Measurements from ENCODE around the gene CHRNA7.

The CHRNA7 gene

DNA sequence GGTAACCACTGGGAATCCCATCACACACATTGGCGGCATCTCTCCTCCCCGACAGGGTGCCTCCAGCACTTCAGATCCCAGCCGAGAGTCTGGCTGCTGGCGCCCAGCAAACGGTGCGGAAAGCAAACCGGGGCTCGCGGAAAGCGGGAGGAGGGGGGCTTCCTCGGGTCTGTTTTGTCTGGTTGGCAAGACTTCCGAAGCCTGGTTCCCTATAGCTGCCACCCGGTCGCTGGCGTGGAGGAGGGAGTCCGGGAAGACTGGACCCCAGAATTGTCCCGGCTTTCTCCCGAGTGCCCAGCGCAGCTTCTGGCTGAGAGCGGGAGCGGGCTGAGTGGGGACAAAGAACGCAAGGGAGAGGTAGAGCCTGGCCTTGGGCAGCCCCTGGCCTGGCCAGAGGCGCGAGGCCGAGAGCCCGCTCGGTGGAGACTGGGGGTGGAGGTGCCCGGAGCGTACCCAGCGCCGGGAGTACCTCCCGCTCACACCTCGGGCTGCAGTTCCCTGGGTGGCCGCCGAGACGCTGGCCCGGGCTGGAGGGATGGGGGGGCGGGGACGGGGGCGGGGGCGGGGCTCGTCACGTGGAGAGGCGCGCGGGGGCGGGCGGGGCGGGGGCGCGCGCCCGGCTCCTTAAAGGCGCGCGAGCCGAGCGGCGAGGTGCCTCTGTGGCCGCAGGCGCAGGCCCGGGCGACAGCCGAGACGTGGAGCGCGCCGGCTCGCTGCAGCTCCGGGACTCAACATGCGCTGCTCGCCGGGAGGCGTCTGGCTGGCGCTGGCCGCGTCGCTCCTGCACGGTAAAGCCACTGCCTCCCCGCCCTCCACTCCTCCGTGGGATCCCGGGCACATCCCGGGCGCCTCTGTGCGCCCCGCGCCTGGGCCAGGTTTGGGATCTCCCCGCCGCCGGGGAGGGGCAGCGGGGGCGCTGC, at the start of gene CHRNA7:
Gene CHRNA7, plus strand, starts transcription at position 654 of the 920 bp plus-strand sequence. Its CDS starts 80 bp downstream, at position 734.
- peak; percentile 41 for DNase-seq

DNA sequence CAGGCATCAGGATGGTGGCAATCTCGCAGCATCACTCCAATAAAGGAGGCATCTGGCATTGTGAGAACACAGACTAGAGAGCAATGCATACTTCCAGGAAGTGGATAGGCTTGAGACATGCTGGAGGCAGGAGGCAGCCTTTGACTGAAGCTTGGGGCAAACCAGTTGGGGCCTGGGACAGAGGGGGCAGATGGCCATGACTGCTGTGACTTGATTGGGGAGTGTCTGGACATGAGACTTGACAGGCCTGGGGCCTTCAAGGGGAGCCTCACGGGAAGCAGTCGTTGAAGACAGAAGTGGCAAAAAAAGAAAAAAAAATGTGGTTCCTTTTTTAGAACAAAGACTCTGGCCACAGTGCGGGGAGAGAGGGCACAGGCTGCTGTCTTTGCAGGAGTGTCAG, 44.7 kb upstream of the CHRNA7 start:
- no peak for DNase-seq

DNA sequence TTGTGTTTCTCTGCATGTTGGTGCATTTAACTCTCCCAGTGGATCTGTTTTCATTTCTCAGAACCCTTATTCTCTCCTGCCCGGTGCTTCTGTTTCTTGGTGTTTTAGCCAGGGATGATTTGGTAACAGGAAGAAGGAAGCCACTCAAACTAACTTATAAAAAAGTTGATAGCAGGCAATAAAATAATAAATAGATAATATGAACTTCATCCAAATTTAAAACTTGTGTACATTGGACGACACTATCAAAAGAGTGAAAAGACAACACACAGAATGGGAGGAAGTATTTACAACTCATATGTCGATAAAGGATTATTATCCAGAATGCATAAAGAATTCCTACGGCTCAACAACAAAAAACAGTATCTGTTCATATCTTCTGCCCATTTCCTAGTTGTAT, 37.3 kb upstream of the CHRNA7 start:
- DNase-seq, result no peak

DNA sequence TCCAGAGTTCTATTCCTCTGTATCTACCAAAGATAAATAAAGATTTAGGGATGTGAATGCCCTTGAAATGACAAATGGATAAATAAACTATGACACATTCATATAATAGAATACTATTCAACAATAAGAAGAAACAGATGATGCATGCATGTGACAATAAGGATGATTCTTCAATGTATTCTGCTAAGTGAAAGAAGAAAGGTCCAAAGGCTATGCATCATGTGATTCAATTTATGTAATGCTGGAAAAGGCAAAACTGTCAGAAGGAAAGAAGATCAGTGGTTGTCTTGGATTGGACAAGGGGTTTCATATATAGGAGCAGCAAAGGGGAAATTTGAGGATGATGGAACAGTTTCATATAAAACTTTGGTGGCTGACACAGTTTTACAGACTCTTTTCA, 32.6 kb upstream of the CHRNA7 start:
- DNase-seq, result no peak

DNA sequence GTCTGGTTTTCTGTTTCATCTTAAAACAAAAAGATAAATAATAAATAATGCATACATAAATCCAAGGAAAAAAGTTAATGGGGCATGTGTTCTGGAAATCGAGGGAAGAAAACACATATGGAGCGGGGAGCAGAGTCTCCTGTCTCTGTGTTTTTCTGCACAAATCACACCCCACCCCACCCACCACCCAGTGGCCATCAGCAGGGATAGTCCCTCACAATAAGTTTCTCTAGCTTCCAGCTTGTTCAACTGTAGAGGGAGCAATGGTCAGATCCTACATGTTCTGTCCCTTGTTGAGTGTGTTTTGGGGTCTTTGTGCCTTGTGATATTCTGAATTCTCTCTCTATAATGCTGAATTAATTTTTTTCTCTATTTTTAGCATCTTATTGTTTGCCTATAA, 26.8 kb upstream of the CHRNA7 start:
- DNase-seq, result no peak

DNA sequence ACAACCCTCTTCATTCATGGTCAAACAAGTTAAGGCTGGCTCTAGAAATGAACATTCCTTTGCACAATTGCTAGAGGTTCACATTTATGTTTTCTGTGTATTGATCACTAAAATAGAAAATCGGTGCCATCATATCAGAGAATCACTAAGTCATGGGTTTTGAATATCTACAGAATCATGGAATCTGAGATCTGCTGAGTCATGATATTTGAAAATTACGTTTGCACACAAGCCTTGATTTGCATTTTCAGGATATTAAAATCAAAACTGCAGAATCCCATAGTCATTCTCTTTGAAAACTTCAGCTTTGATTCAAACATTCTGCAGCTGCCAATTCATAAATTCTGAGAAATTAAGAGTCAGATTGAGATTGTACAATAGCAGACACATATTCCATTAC, 26.1 kb upstream of the CHRNA7 start:
- no peak for DNase-seq

DNA sequence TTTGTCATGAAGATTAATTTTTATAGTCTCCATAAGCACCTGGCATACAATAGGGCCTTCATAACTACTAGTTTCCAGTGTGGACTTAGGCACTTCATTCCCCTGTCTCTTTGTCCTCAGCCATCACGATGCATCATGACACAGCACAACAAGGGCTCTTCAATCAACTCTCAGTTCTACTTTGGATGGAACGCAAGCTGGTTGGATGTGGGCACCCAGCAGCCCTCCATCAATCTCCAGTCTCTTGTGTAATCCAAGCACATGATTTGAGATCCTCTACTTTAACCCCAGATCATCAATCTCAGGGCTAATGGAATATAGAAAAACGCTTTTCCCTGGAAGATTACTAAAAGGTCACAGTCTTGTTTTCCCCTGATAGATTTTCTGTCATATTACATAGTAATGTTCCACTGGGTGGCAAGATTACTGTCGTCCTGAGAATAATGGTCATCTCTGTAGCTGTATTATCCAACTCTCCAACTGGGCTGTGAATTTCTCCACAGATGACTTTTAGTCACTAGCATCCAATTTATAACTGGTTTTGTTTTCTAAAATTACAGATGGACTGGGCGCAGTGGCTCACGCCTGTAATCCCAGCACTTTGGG, 22.9 kb upstream of the CHRNA7 start:
- DNase-seq, result no peak

DNA sequence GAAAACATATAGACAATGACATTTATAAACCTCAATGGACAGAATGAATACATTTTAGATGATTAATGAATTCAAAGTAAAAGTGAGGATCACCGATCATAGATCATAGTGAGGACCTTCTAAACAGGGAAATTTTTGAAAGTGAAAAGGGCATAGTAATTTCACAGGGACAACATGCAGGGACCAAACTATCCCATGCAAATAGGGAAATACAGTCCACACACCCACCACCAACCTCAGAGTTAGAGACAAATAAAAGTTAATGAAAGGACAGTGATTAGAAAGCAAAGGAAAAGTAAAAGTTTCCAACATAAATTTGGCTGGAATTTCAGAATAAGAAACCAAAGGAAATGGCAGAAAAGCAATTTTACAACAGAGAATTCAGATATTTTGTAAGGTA, 15.4 kb upstream of the CHRNA7 start:
- DNase-seq, result no peak

DNA sequence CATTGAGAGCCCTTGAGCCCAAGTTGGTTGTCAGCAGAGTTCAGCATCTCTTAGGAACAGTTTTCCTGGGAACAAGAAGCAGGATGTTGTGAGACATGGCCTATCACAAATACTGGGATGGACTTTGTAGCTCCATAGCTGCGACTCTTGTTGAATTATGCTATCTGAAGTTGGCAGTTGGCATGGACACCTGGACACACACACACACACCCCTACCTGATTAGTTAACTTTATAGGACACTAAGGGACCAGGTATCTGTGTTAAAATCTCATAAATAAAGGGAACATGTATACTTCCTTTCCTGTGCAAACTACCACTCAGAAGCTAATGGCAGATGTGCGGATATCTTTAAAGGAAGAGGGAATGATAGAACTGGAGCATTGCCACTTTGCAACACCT, 10.2 kb upstream of the CHRNA7 start:
- no peak for DNase-seq

DNA sequence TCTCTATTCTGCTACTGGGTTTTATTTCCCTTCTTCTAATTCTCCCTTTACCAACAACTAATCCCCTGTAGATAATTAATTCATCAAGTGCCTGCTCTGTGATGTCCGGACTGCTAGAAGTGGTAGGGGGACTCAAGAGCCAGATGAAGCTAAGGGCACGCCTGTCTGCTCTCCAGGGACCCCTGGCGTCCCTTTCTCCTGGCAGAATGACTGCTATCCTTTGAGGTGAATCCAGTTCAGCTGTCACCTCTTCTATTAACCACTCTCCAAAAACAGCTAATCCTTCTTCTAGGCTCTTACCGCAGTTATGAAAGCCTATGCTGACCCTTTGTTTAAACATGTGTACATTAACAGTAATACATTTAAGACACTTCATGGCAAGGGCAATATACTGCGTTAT, 1.4 kb upstream of the CHRNA7 start:
- no peak for DNase-seq

DNA sequence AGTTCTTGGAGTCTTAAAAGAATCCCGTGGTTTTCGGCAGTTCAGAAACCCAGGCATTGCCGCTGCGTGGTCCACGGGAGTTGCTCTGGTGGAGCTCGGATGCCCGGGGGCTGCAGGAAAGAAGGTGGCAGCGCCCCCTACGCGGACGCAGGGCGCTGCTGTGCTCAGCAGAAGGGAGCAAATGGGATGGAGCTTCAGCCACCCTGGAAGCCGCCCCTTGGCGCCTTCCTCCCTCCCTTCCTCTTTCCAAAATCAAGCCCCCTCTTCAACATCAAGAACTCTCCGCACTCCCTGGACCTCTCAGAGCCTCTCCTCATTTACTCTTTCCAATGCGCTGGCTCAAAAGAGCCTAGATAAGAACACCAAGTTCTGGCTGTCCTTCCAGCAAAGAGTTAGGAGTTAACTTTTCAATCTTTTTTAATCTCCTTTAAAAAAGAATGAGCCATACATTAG, 880 bp upstream of the CHRNA7 start:
- DNase-seq, result peak; percentile 26

DNA sequence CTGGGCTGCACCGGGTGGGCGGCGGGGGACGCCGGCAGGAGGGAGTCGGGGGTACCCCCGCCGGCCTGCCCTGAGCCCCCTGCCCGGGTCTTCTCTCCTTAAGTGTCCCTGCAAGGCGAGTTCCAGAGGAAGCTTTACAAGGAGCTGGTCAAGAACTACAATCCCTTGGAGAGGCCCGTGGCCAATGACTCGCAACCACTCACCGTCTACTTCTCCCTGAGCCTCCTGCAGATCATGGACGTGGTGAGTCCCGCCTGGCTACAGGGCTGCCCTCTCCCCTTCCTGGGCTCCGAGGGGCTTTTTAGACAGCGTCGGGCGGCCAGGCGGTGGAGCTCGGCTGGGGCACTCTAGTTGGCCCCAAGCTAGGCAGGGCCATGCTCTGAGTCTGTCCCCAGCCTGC, 480 bp downstream of the CHRNA7 start:
- no peak for DNase-seq

DNA sequence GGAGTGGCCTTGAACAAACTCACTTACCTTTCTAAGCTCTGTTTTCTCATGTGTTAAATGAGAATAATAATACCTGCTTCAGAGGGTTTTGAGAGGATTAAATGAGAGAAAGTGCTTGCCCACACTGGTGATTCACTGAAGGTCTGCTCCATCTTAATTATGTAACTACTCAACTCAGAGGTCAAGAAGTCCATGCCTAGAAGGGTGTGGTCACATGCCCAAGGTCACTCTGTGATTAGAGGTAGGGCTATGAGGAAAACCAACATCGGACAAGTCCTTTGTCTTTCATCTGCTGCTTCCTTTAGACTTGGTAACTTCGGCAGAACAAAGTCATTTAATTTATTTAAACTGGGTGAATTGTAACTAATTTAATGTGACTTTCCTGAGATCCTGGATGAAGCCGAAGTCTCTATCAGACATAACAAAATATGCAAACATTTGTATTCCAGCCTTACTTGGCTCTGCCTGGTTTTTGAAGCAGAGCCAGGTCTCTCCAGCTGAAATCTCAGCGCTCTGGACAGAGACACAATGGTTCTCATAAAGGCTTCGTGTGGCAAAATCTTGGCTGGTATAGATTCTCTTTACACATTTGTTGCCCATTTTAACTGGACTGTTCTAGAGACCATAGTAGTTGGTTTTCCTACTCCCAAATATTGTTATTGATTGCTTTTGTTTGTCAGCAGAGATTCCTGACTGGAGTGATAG, 3.0 kb downstream of the CHRNA7 start:
- DNase-seq, result no peak

DNA sequence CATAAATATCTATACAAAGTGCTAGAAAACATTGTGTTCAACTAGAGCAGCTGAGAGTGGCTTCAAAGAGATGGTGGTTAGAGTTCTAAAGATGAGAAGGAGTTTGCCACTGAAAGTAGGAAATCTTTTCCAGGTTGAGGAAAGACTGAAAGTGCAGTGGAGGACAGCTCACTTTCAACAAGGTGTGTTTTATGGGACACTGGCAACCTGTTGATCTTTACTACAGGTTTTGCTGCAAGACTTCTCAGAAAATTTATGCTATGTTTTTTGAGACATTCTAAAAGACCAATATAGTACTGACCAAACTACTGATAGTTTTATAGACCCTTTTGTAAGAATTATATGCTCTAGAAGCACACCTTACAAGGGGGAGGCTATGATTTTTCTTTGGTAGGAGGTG, 3.8 kb downstream of the CHRNA7 start:
- DNase-seq, result no peak

DNA sequence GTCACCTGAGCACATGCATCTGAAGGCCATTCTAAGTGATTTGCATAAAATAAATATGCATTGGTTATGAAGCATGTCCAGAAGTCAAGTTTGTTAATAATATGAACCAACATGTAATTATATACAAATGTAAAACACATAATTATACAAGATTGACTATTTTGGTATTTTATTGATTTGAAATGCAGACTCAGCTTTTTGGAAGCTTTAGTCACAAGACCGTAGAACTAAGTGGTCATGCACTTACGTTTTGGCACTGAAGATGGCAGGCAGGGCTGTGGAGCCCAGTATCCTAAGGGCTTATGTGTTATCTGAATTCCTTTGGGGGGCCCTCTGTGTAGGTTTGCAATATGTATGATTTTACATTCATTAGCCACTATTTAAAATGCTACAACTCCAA, 5.0 kb downstream of the CHRNA7 start:
- DNase-seq, result no peak

DNA sequence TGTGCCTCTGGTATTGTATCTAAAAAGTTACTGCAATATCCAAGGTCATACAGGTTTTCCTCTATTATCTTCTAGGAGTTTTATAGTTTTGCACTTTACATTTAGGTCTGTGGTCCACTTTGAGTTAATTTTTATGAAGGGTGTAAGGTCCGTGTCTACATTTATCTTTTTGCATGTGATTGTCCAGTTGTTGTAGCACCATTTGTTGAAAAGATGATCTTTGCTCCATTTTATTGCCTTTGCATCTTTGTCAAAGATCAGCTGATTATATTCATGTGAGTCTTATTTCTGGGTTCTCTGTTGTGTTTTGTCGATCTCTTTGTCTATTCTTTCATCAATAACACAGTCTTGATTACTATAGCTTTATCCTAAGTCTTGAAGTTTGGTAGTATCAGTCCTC, 6.7 kb downstream of the CHRNA7 start:
- DNase-seq, result no peak

DNA sequence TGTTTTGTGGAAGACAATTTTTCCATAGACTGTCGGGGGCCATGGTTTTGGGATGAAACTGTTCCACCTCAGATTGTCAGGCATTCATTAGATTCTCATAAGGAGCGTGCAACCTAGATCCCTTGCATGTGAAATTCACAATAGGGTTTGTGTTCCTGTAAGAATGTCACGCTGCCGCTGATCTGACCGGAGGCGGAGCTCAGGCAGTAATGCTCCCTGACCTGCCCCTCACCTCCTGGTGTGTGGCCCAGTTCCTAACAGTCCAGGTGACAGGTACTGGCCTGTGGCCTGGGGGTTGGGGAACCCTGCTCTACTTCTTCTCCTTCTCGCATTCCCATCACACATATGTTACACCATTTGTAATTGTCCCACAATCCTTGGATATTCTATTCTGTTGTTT, 11.0 kb downstream of the CHRNA7 start:
- no peak for DNase-seq

DNA sequence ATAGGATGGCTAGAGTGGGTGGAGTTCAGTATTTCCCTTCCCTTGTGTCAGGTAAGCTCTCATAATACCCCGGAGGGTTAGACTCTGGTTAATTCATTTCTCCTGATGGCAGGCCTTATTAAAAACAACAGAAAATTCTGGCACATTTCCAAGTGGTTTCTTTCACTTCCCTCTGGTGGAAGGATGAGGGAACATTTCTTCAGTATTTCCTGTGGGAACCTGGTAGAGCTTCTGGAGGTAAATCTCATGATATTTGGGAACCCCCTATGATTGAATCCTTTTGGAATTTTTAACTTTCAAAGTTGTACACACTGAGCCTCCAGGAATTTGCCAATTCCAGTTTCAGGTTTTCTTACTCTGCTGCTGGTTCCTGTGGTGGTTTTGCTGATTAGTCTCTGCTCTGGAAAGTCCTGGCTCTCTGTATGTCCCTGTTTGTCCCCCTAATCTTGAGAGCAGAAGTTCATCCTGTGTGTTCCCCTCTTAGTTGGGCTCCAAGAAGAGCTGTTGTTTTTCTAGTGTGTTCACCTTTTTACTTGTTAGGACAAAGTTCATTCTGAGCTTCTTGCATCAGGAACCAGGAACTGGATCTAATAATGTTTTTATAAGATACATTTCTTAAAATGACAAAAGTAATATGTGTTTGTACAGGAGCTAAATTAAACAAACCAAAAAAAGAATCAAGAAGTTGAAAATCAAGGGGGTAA, 12.1 kb downstream of the CHRNA7 start:
- DNase-seq, result no peak

DNA sequence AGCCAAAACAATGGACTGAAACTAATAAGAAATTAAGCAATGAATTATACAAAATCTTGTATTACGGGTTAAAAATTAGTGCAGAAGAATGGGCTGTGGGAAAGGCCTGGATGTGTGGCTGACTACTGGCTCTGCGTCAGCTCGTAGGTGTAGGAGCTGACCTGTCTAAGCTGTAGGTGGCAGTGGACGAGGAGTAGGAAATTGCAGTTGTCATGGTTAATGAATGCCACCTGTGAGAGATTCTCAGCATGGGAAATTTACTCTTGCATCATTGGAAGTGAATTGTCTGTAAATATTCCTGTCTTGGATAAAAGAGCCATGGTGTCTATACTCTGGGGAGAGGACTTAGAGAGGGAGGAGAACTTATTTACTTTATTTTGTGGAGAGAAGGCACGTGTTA, 23.4 kb downstream of the CHRNA7 start:
- DNase-seq, result no peak

DNA sequence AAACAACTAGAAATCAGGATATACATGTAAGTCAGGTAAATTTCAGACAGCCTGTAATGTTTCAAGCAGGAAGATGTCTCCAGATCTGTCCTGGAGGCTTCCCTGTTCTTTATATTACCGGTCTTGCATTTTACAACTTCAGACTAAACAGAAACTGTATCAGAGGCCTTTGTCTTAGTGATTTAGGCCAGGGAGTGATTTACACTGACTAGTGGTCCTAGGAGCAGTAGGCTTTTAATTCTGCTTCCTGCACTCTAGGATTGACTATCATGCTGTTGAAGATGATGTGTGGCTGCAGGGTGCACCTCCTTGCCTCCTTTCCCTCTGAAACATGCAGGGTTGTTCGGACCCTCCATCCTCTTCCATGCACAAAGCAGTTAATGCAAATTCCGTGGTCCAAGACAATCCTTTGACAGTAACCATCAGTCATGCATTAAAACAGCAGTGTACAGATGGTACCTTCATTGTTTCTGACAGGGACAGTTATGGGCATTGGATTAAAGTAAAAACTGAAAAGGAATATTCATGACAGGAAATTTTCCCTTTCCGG, 27.6 kb downstream of the CHRNA7 start:
- DNase-seq, result no peak

DNA sequence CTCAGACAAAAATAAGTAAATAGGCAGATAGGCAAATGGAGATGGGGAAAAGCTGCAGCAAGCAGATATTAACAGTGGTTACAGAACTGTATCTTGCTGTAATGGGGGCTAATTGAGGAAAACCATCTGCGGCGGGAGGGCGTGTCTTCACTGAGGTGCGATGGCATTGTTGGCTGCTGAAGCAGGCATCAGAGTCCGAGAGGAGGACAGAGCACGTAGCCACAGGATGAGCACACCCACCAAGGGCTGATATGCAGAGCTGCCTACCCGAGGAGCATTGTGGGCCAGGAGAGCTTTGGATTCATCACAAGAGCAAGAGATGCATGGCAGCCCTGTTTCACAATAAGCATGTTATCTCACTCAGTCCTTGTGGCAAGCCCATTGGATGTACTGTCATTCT, 30.4 kb downstream of the CHRNA7 start:
- no peak for DNase-seq

DNA sequence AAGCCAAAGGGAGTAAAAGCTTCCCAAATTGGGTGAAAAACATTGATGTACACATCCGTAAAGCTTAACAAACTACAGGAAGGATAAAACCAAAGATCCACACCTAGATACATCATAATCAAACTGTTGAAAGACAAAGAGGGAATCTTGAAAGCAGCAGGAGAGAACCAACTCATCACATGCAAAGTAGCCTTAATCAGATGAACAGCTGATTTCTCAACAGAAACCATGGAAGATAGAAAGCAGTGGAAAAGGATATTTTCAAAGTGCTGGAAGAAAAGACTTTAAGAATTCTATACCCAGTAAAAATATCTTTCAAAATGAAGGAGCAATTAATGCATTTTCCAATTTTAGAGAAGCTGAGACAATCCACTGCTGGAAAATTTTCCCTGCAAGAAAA, 36.8 kb downstream of the CHRNA7 start:
- DNase-seq, result no peak

DNA sequence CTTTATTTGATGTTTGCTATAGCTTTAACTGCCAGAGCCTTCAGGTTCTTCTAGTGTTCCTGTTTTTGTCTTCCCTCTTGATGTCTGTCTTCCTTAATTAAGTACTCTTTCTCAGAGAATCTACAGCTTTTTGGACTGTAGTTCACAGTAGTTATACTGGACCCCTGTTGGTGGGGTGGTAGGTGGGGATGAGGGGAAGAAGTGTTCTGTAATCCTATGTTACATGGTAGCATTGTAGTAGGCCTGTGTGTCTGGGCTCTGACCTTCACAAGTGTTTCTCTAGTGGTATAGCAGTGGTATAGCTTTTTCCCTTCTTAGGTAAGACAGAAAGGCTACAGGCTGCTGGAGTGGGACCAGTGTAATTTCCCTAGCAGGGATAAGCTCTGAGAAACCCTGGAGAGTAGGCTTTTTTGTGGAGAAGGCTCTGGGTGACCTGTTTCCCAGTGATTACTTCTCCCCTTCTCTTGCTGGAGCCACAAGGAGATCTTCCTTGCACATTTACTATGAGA, 59.6 kb downstream of the CHRNA7 start:
- no peak for DNase-seq

Data from NCI-H1092 (cell line).